ENCODE results near the gene DDX51.

DNA sequence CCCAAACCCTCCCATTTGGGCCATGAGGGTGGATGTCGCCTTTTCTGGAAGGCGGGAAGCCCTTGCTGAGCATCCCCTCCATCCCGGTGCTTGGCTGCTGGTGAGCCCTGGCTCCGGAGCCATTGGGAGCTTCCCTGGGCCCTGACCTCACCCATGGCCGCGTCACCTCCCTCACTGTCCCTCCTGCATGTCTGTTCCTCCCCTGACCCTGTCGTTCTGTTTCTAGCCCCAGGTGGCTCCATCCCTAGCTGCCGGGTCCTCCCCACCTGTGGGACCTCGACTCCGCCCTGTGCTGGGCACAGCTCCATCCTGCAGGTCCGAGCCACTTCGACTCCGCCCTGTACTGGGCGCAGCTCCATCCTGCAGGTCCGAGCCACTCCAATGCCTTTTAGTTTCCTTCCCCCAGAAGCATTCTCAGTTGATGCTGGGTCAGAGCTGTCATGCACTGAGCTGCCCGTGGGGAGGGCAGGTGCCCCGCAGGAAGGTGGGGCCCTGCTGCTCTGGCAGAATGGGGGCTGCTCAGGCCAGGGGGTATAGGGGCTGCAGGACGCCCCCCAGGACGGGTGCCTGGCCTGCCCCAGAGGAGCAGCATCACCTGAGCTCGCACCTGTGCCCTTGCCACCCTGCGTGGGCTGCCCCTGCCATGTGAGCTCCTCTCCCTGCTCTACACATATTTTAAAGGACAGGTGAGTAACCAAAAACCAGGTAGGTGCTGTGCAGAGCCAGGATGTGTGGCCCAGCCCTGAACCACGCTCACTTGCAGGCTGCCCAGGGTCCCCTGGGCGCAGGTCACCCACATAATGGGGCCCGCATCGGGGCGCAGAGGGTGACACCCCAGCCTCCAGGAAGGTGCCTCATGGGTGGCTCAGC is 19.2 kb upstream of the DDX51 start:
- TF ChIP-seq RAD21 (CRISPR knock-in tag; IDR thresholded peaks at IDR 0.05): no peak
- no peak for TF ChIP-seq MXI1 (IDR thresholded peaks at IDR 0.05; ENCODE audit: borderline replicate concordance, low read depth, low read length)
- TF ChIP-seq, protein P1, sequence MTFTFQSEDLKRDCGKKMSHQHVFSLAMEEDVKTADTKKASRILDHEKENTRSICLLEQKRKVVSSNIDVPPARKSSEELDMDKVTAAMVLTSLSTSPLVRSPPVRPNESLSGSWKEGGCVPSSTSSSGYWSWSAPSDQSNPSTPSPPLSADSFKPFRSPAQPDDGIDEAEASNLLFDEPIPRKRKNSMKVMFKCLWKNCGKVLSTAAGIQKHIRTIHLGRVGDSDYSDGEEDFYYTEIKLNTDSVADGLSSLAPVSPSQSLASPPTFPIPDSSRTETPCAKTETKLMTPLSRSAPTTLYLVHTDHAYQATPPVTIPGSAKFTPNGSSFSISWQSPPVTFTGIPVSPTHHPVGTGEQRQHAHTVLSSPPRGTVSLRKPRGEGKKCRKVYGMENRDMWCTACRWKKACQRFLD (CRISPR knock-in tag; IDR thresholded peaks at IDR 0.05; ENCODE audit: borderline replicate concordance): no peak
- no peak for TF ChIP-seq MYNN (CRISPR knock-in tag; IDR thresholded peaks at IDR 0.05; ENCODE audit: low read depth)
- no peak for TF ChIP-seq REST (IDR thresholded peaks at IDR 0.05; ENCODE audit: borderline replicate concordance in 1 of 2, low read depth in 1 of 2, low read length in 2 of 2)
- TF ChIP-seq SIN3A (IDR thresholded peaks at IDR 0.05; ENCODE audit: borderline replicate concordance, low read depth, low read length): no peak
- TF ChIP-seq EP300 (IDR thresholded peaks at IDR 0.05; ENCODE audit: low read depth in 2 of 2, low read length in 2 of 2): no peak
- no peak for TF ChIP-seq EP300 (CRISPR knock-in tag; IDR thresholded peaks at IDR 0.05; ENCODE audit: borderline replicate concordance)
- no peak for TF ChIP-seq ZNF143 (CRISPR knock-in tag; IDR thresholded peaks at IDR 0.05)
- TF ChIP-seq CTCF (CRISPR knock-in tag; IDR thresholded peaks at IDR 0.05): no peak
- TF ChIP-seq ZBTB44 (CRISPR knock-in tag; IDR thresholded peaks at IDR 0.05): no peak
- no peak for TF ChIP-seq FOSL1 (CRISPR knock-in tag; IDR thresholded peaks at IDR 0.05; ENCODE audit: borderline replicate concordance)
- TF ChIP-seq SRF (IDR thresholded peaks at IDR 0.05; ENCODE audit: low read depth, low read length): no peak
- no peak for TF ChIP-seq MTA1 (CRISPR knock-in tag; IDR thresholded peaks at IDR 0.05; ENCODE audit: borderline replicate concordance)
- no peak for TF ChIP-seq ZNF383 (CRISPR knock-in tag; IDR thresholded peaks at IDR 0.05; ENCODE audit: borderline replicate concordance)
